GM19099 (cell line): ENCODE results near the gene MAFG.

Experiments
- POLR2A ChIP-seq: IDR thresholded peaks from 3 replicates; pipeline ENCODE4 v1.6.1; 2011; ENCODE audit warnings: low read depth; ENCODE audit not compliant: insufficient read length; ENCODE audit errors: extremely low read depth

The MAFG gene

GRCh38 chr17:81933178-81933699, 5.7 kb upstream of the MAFG start:
- TF ChIP-seq POLR2A = no peak

GRCh38 chr17:81932333-81932983, 4.9 kb upstream of the MAFG start:
- TF ChIP-seq POLR2A = no peak

- TF ChIP-seq POLR2A = no peak
Measured at GRCh38 chr17:81931557-81932332, 4.2 kb upstream of the MAFG start.

- no peak for TF ChIP-seq POLR2A
Measured at GRCh38 chr17:81931189-81931556, 3.6 kb upstream of the MAFG start.

DNA sequence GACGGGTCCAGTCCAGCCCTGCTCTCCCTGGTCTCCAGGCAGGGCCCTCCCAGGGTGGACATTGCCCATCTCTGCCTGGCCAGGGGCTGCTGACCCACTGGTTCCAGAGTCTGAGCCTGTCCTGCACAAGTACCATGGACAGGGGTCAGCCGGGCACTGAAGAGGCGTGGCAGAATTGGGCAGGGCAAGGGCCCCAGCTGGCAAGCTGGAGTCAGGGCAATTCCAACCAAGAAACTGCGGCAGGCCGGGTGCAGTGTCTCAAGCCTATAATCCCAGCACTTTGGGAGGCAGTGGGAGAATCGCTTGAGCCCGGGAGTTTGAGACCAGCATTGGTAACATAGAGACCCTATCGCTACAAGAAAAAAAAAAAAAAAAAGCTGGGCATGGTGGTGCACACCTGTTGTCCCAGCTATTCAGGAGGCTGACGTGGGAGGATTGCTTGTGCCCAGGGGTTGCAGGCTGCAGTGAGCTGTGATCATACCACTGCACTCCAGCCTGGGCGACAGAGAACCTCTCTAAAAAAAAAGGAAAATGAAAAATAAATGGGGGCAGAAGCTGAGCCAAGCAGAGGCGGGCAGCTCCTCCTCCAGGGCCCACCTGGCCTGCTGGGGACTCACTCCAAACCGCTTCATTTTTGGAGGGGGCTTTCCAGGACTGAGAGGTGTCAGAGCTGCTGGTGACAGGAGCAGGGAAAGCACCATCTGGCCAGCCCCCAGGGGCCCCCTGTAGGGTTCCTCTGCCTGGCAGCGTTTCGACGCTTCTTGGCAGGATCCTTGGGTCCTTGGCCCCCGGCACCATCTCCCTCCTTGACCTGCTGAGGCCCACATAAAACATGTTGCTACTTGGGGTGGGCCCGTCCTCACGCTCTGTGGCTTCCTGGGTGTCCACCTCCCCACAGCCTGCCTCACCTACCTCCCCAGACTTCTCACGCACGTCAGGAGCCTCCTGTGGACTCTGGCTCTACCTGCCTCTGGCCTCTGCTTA, 2.9 kb upstream of the MAFG start:
- no peak for TF ChIP-seq POLR2A

- no peak for TF ChIP-seq POLR2A
Measured at GRCh38 chr17:81929253-81930141, 2.0 kb upstream of the MAFG start.

- no peak for TF ChIP-seq POLR2A
Measured at GRCh38 chr17:81928544-81929252, 1.2 kb upstream of the MAFG start.

- TF ChIP-seq POLR2A = peak; percentile 35
Measured at GRCh38 chr17:81927152-81927652, 333 bp downstream of the MAFG start.

GRCh38 chr17:81926451-81927151, 934 bp downstream of the MAFG start:
- TF ChIP-seq POLR2A = no peak

GRCh38 chr17:81925860-81926450, 1.6 kb downstream of the MAFG start:
- TF ChIP-seq POLR2A = no peak

DNA sequence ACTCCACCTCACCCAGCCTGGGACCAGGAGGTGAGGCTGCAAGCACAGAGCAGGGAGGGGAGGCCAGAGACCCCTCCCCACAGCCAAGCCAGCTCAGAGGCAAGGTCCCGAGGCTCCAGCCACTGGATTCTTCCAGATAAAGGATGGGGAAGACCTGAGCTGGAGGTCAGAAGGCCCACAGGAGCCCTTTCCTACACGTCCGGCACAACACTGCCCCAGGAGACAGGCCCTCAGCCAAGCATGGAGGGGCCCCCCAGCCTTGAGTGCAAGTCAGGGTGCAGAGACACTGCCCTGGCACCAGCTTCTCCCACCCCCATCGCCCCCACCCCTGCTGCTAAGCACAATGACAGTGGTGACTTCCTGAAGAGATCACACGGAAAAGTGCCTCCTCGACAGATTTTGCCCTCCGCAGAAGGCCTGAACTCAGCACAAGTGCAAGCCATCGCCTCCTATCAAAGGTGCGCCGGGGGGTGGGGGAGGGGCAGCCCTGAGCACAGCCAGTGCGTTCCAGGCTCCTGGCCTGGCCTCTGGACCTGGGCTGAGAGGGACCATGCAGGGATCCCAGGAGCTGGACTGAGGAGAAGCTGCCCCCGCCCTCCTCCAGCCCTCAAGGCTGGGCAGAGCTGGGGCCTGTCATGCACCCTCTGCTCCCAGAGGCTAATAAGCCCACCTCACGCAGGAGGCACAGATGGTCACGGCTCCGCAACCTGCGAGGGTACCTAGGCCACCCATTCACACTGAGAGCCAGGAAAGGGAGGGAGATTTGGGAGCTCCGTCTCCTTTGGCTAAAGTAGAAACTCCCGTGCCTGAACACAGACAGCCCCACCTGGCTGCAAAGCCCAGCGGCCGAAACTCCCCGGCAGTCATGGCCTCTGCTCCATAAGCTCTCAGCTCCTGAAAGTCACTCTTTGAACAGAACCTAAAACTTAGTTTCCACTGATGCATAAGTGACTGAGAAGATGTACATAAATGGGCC, 2.7 kb downstream of the MAFG start:
- TF ChIP-seq POLR2A = no peak
